GM19467 (cell line): ENCODE measurements around the gene CD79A.
"Not testable (repeated sequence)": the region's sequence is repeated elsewhere in the genome, so short reads cannot be mapped to it uniquely, and the experiment has no call there.

Experiments
- ATAC-seq: cut with Tn5 transposase; IDR thresholded peaks from one replicate; pipeline ENCODE4 v1.9.1; 2021; ENCODE audit warnings: mild to moderate bottlenecking, moderate library complexity; ENCODE audit not compliant: unreplicated experiment

CD79A gene

GRCh38 chr19:41862445-41862986 is 14.6 kb upstream of the CD79A start:
- ATAC-seq = no peak

- ATAC-seq = no peak
Observed at GRCh38 chr19:41863209-41863931, 13.7 kb upstream of the CD79A start.

- no peak for ATAC-seq
Observed at GRCh38 chr19:41864374-41864773, 12.7 kb upstream of the CD79A start.

GRCh38 chr19:41866284-41866683 is 10.8 kb upstream of the CD79A start:
- ATAC-seq = no peak

GRCh38 chr19:41868120-41868988 is 8.7 kb upstream of the CD79A start:
- no peak for ATAC-seq

GRCh38 chr19:41868989-41869300 is 8.1 kb upstream of the CD79A start:
- no peak for ATAC-seq

GRCh38 chr19:41869374-41869955 is 7.6 kb upstream of the CD79A start:
- no peak for ATAC-seq

GRCh38 chr19:41870401-41870873 is 6.6 kb upstream of the CD79A start:
- ATAC-seq = no peak

GRCh38 chr19:41871573-41872383 is 5.3 kb upstream of the CD79A start:
- ATAC-seq = peak; percentile 43

GRCh38 chr19:41872384-41872774 is 4.7 kb upstream of the CD79A start:
- ATAC-seq = no peak

- ATAC-seq = no peak
Observed at GRCh38 chr19:41872775-41873647, 4.1 kb upstream of the CD79A start.

GRCh38 chr19:41875973-41876372 is 1.1 kb upstream of the CD79A start:
- ATAC-seq = not testable (repeated sequence)

GRCh38 chr19:41877916-41878905 is 1.1 kb downstream of the CD79A start:
- ATAC-seq = no peak

- ATAC-seq = no peak
Observed at GRCh38 chr19:41879080-41879479, 2.0 kb downstream of the CD79A start.

GRCh38 chr19:41879670-41880328 is 2.7 kb downstream of the CD79A start:
- no peak for ATAC-seq

GRCh38 chr19:41880329-41880708 is 3.2 kb downstream of the CD79A start:
- ATAC-seq = no peak

- no peak for ATAC-seq
Observed at GRCh38 chr19:41882568-41883462, 5.7 kb downstream of the CD79A start, which contains the start of gene ARHGEF1. TSS of gene ARHGEF1 (plus strand) at chr19:41883184. CDS start at chr19:41888083, 4,899 bp downstream.
